GM18873 (cell line): ENCODE results near the gene ALG13.
"Not testable (repeated sequence)": the region's sequence is repeated elsewhere in the genome, so short reads cannot be mapped to it uniquely, and the experiment has no call there.

Experiments used
- ATAC-seq: cut with Tn5 transposase; IDR thresholded peaks from one replicate; pipeline ENCODE4 v1.9.1; 2021; ENCODE audit warnings: mild to moderate bottlenecking, moderate library complexity, moderate number of reproducible peaks; ENCODE audit not compliant: unreplicated experiment, low FRiP score

The ALG13 gene

GRCh38 chrX:111680988-111681779, at the start of gene ALG13:
TSS of gene ALG13 (plus strand) at chrX:111681170. CDS start at chrX:111681219, 49 bp downstream.
- ATAC-seq, result peak; percentile 92

- no peak for ATAC-seq
Observed at GRCh38 chrX:111634823-111635729, 45.9 kb upstream of the ALG13 start.

GRCh38 chrX:111641969-111642368, 39.0 kb upstream of the ALG13 start:
- no peak for ATAC-seq

- ATAC-seq, result not testable (repeated sequence)
Observed at GRCh38 chrX:111645165-111645564, 35.8 kb upstream of the ALG13 start.

- no peak for ATAC-seq
Observed at GRCh38 chrX:111645607-111646006, 35.4 kb upstream of the ALG13 start.

- no peak for ATAC-seq
Observed at GRCh38 chrX:111646515-111646914, 34.5 kb upstream of the ALG13 start.

- no peak for ATAC-seq
Observed at GRCh38 chrX:111648802-111649201, 32.2 kb upstream of the ALG13 start.

GRCh38 chrX:111649638-111650037, 31.3 kb upstream of the ALG13 start:
- no peak for ATAC-seq

- no peak for ATAC-seq
Observed at GRCh38 chrX:111650845-111651244, 30.1 kb upstream of the ALG13 start.

- no peak for ATAC-seq
Observed at GRCh38 chrX:111652719-111653118, 28.3 kb upstream of the ALG13 start.

- ATAC-seq, result no peak
Observed at GRCh38 chrX:111661241-111661640, 19.7 kb upstream of the ALG13 start.

- ATAC-seq, result no peak
Observed at GRCh38 chrX:111662292-111662691, 18.7 kb upstream of the ALG13 start.

- no peak for ATAC-seq
Observed at GRCh38 chrX:111671668-111672067, 9.3 kb upstream of the ALG13 start.

- no peak for ATAC-seq
Observed at GRCh38 chrX:111687305-111687704, 6.3 kb downstream of the ALG13 start.

- ATAC-seq, result no peak
Observed at GRCh38 chrX:111695297-111695880, 14.4 kb downstream of the ALG13 start.

GRCh38 chrX:111719426-111720210, 38.6 kb downstream of the ALG13 start:
- no peak for ATAC-seq

- no peak for ATAC-seq
Observed at GRCh38 chrX:111728096-111728495, 47.1 kb downstream of the ALG13 start.

- no peak for ATAC-seq
Observed at GRCh38 chrX:111731351-111731750, 50.4 kb downstream of the ALG13 start.

GRCh38 chrX:111736571-111736970, 55.6 kb downstream of the ALG13 start:
- no peak for ATAC-seq

GRCh38 chrX:111742018-111742417, 61.0 kb downstream of the ALG13 start:
- no peak for ATAC-seq
